Measurements from ENCODE around the gene TNP1.

The TNP1 gene, protein sequence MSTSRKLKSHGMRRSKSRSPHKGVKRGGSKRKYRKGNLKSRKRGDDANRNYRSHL

DNA sequence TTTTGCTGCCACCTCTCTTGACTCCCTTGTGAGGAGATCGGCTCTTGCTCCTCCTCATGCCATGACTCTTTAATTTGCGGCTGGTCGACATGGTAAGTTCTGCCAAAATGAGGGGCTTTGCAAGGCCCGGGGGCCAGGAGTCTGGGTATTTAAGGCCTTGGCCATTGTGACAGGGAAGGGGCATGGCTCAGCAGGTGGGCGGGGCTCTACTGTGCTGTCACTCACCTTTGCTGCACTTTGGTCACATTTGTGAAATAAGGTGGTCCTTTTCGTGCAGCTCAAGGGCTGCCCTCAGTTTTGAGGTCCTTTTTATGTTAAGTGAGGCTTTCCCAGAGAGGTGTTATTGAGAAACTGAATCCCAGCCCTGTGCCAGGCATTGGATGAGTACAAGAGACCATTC lies at the start of gene TNP1:
TNP1 (minus strand) TSS at position 121 of the 400 bp plus-strand sequence; CDS start at position 91, 30 bp downstream.
- DNase-seq: no peak

DNA sequence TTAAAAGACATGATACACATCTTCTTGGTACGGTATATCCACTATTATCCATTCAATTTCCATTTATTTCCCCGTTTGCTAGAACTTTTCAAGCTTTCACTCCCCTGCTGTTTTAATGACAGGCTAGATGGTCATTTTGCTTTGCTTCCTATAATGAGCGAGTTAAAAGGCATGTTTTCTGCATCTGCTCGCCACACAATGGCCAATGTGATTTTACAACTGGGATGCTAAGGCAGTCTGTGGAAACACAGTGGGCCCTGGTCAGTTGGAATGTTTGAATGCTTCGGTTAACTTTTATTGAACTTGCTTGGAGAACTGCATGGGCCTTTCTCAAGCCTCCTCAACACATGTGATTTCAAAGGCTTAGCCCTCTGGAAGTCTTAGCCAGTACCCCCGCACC lies 48.4 kb upstream of the TNP1 start:
- DNase-seq: no peak

DNA sequence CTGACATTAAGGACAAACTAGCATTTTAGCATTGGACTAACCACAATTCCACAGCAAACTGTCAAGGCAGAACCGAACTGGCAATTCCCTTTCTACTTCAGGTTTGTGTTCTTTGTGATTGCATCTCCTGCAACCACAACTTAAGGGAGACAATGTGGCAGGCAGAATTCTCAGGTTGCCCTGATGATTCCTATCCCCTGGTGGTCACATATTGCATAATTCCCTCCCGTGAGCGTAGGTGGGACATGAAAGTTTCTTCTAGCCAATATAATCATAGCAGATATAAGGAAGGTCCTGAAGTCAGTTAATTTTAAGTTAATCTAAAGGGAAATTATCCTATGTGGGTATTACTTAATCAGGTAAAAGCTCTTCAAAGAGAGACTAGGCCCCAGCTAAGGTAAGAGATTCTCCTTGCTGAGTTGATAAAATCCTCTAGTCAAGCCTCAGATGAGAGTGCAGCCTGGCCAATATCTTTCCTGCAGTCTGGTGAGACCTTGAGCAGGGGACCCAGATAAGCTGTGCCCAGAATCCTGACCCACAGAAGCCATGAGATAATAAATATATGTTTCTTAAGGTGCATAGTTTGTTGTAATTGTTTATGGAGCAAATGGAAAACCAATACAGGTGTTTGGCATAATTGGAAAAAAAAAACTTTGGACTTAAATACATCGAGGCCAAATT lies 45.9 kb upstream of the TNP1 start:
- DNase-seq: no peak

DNA sequence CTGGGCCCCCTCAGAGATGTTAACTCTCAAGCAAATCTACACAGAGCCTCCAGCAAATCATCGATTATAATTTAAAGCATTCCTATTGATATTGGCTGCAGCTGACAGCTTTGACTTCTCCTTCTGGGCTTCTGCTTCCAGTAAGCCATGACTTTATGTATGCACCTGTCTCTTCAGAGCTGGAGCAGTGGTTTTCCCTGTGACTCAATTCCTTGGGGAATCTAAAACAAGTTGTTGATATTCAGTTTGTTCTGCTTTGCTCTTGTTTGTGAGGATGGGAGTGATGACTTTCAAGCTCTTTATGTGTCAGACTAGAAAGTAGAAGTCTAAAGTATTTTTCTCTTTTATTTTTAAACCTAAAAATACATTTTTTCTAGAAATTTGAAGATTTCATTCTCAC lies 45.1 kb upstream of the TNP1 start:
- no peak for DNase-seq

DNA sequence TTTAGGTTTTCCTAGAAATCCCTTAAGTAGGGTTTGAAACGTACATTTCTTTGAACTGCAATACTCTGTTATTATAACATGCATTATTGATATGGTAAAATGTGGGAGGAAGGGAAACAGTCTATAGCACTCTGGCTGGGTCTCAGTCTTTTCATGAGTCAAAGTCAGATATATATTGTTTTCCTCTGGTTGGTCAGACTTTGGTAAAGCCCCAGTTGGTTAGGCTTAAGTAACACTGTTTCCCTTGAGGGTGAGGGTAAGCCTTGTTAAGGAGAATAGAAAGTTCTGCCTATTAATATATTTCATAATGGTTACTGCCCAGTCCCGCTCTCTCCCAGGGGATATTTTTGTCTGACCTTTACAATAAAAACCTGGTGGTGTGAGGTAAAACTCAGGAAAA lies 44.7 kb upstream of the TNP1 start:
- no peak for DNase-seq

DNA sequence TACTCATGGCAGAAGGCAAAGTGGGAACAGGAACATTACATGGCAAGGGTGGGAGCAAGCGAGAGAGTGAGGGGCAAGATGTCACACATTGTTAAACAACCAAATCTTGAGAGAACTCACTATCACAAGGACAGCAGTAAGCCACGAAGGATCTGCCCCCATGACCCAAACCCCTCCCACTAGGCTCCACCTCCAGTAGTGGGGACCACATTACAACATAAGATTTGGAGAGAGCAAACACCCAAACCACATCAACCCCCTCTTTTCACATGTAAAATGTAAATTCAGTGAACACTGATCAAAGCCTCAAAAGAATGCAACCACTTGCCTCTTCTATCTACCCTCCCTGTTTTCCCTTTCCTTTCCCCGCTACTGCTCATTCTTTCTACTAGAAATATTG lies 43.6 kb upstream of the TNP1 start:
- no peak for DNase-seq

DNA sequence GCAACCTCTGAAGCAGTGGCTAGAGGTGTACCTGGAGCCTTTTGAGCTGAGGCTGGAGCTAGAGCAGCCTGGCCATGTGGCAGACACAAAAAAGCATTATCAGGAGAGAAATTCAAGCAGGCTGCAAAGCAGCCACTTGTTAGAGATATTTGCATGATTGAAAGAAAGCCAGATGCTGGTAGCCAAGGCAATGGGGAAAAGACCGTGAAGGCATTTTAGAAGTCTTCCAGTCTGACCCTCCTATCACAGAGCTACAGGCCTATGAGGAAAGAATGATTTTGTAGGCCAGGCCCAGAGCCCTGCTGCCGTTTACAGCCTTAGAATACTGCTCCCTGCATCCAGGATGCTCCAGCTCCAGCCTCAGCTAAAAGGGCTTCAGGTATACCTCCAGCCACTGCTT lies 41.4 kb upstream of the TNP1 start:
- no peak for DNase-seq

DNA sequence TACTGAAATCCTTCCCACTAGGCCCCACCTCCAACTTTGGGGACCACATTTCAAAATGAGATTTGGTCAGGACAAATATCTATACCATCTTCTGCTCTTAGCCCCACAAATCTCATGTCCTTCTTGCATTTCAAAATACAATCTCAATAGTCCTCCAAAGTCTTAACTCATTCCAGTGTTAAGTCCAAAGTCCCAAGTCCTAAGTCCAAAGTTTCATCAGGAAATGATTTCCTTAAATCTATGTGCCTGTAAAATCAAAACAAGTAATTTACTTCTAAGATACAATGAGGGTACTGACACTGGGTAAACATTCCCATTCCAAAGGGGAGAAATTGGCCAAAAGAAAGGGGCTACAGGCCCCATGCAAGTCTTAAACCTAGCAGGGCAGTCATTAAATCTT lies 40.5 kb upstream of the TNP1 start:
- no peak for DNase-seq

DNA sequence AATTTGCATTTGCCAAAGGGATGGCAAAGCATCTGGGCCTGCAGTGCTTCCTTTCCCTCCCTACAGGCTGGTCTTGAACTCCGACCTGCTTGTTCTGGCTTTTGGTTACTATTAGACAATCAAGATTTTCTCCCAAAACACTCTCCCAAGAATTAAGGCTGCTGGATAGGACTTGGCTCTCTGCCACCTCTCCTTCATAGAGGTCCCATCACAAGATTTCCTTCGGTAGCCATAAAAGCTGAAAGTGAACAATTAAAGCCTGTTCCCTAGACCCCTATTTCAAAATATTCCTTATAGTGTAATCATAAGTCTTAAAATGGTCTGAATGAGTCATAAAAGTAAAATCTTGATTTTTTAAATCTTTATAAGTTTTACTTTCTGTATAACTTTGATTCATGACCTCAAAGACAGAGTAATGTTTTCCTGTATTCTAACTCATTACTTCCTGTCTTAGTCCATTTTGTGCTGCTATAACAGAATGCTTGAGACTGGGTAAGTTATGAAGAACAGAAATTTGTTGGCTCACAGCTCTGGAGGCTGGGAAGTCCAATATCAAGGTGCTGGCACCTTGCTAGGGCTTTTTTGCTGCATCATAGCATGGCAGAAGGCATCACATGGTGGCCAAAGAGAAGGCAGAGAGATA lies 37.8 kb upstream of the TNP1 start:
- no peak for DNase-seq

DNA sequence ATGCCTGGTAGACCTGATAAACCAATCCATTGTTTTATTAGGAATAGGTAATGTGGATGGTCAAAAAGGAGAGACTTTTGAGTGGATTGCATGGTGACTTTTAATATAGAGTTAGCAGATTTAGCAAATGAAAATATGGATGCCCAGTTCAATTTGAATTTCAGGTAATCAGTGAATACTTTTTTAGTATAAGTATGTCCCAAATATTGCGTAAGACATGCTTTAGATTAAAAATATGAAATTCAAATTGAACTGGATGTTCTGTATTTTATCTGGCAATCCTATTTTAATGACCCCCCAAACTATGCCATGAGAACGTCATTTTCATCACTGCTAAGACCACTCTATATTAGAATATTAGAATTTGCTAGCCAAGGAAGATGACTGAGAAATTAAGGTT lies 30.3 kb upstream of the TNP1 start:
- DNase-seq: no peak

DNA sequence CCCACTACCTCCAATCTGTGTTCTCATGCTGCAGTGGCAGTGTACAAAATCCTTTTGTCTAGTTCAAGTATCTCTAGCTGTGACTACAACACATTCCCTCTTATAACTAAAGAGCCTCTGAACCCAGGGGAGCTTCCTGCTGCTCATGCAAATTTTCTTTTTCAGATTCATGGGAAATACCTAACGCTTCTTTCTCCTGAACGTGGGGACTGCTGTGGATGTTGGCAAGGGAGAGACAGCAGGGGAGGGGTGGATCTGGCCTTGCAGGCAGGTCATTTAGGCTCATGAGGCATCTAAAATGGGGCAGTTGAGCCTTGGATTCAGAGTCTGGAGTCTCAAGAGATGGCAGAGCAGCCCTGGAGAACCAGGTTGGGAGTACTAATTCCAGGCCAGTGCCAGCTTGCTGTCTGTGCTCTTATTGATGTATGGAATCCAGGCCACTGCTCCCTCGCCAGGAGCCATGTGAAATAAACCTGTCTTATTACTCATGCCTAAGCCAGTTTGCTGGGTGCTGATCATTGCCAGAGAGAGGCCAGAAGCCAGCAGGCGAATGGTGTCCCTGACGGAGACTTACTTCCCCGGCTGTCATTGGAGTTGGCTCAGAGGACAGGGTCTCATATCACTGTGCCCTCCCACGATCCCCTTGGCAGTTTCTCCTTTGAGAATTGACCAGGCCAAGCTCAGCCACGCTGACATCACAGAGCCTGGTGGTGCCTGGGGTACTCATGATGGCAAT lies 29.2 kb upstream of the TNP1 start:
- DNase-seq: no peak

DNA sequence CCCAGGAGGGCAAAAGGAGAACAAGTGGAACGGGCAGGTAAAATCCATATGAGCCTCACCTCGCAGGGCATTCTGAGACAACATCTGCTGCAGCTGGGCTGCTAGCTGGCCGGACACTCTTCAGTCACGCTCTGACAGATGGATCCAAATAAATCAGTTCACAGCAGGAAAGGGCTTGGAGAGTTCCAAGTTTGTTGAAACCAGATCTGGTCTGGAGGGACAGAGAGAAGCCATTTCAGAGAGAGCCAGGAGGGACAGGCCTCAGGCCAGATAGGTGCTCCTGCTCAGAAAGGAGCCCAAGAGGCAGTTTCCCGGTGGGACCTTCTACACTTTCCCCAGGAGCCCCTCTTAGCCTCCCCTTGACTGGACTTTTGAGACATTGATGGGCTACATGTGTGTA lies 28.2 kb upstream of the TNP1 start:
- DNase-seq: no peak

DNA sequence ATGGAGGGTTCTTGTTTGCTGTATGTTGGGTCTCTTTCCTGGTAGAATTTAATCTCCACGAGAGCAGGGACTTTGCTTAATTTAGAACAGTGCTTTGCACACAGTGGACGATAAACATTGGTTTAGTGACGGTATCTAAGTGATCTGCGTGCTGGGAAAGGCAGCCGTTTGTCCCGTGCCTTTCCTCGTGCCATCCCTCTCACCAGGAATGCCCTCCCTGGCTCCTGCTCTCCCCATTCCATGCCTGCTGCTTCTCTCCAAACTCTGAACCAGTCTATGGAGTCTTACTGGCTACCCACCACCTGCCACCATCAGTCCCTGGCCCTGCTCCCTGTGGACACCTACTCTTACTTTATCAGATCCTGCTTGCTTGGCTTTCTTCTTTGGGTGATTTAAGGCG lies 27.3 kb upstream of the TNP1 start:
- DNase-seq: no peak

DNA sequence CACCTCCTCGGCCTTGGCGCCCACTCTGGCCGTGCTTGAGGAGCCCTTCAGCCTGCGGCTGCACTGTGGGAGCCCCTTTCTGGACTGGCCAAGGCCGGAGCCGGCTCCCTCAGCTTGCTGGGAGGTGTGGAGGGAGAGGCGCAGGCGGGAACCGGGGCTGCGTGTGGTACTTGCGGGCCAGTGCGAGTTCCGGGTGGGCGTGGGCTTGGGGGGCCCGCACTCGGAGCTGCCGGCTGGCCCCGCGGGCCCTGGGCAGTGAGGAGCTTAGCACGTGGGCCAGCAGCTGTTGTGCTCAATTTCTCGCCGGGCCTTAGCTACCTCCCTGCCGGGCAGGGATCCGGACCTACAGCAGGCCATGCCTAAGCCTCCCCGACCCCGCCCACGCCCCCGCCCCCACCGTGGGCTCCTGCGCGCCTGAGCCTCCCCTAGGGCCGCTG lies 25.3 kb upstream of the TNP1 start:
- no peak for DNase-seq

DNA sequence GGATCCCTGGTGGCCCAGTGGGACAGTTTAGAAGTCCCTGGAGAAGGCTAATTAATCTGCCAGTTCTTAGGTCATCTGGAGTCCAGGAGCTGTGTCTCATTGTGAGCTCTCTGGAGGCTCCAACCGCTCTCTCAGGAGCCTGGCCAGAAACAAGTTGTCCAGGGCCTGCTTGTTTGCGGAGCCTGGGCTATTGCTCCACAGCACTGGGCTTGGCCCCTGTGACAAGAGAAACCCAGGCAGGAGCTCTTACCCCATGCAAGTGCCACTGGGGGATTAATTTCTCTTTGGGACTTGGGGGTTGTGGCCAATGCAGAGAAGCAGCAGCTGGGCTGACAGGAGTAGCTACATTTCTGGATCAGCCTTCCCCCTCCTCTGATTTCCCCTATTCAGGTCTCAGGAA lies 24.5 kb upstream of the TNP1 start:
- DNase-seq: no peak

DNA sequence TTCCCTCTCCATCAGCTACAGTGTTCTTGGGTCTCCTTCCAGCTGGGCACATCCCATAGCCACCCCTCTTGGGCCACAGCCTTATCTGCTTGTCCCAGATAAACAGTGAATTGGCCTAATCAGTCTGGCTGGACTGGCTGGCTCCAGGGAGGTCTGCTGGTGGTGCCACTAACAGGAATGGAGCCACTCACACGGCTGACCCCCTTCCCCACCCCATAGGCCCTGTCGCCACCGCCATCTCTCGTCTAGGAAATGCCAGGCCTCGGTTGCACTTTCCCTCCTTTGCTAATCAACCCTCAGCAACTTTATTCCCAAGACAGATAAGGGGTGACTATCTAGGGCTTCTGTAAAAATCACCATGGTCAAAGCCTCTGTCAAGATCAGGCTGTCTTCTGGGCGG lies 23.0 kb upstream of the TNP1 start:
- DNase-seq: no peak

DNA sequence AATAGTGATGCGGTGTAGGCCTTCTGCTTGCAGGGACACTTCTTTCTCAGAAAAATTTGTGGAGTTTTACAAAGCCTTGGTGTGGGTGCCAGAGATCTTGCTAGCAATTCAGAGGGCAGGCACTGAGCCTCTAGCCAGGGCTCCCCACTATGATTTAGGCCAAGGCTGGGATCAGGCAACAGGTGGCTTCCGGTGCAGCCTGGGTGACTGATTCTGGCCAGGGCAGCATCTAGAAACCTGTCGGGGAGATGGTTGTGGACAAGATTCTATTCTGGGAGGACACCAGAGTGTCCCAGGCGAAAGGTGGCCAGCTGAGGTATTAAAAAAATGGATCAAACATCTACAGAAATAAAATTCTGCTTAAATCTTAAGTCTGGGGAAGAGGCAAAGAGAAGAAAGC lies 21.5 kb upstream of the TNP1 start:
- no peak for DNase-seq

DNA sequence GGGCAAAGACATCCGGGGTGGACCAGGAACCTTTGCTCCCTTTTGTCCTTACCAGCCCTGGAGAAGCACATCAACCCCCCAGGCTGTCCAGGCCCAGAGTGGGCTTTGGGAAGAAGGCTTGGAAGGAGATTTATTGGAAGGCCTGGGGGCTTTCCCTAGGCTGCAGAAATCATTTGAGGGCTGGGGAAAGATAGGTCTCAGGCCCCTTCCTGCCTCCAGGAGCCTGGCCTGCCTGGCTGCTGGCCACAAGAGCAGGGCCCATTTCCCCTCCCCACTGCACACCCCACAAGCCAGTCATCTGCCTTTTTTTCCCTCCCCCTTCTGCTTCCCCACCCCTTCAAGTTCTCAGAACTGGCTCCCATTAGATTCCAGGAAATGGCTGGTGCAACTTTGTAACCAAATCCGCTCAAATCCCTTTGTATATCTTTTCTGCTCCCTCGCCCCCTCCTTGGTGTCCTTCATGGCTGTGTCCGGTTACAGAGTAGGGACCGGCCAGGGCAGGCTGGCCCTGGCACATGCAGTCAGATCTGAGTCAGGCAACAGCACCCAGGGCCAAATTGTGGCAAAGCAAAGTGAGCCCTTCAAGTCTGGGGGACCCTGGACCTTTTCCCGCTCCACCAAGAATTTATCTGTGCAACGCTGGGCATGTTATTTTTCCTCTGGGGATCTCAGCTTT lies 20.8 kb upstream of the TNP1 start:
- DNase-seq: no peak

DNA sequence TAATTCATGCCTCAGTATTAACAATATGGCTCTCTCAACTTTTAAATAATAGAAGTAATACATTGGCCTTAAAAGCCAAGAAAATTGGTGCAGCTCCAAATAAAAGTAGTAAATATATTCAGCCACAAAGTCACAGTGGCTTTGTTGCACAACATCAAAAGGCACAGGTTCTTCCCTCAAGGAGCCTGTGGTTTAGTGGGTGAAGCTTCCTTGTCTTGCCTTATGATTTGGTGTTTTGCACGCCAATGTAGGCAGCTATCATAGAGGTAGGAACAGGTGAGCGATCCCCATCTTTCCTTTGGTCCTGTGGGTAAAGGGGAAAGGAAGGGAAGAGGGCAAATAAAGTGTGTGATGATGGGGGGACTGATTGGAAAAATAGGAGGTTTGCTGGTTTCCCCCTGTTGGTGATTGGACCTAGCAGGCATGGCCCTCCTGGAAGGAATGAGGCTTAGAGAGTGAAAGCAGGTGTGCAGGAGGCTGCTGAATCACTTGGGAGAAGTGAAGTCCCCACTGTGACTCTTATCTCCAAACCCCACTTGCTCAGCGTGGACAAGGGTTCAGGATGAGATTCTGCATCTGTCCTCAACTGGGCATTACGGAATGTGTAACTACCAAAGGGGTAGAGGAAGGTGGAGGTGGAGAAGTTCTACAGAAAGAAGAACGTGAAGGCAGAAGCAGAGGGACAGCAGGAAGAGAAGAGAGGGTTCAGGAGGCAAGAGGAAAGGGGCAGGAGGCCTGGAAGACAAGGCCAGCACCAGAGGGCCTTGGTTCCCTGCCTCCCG lies 20.1 kb upstream of the TNP1 start:
- no peak for DNase-seq

DNA sequence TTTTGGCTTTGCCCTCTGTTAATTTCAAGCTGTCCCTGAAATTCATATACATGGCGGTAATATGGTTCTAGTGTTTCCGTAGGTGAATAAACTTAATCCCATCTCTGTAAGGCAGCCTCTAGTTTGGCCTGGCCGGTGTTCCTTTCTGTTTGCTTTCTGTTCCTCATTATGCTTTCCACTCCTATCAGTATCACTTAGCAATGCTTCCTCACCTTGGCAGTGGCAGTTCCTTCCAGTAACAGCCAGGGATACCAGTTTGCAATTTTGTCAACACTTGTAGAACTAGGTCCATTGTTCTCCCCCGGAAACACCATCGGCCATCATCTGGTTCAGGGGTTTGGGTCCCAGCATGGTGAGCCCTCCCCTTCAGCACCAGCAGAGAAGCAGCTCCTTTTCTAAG lies 18.2 kb upstream of the TNP1 start:
- DNase-seq: no peak

DNA sequence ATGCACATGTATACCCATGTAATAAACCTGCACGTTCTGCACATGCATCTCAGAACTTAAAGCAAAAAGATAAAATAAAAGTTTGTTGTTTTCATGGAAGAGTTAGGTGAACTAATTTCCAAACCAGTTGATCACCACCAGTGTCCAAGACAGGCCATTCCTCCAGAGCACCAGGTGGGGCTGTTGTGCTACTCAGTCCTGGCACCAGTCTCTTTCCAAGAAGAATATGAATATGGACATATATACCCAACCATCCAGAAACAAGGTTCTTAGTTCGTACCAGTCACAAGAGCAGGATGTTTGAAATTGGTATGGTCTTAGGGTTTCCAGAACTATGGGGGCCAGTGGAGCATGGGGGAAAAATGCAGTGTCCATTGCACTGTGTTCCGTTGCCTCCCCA lies 17.2 kb upstream of the TNP1 start:
- DNase-seq: no peak

DNA sequence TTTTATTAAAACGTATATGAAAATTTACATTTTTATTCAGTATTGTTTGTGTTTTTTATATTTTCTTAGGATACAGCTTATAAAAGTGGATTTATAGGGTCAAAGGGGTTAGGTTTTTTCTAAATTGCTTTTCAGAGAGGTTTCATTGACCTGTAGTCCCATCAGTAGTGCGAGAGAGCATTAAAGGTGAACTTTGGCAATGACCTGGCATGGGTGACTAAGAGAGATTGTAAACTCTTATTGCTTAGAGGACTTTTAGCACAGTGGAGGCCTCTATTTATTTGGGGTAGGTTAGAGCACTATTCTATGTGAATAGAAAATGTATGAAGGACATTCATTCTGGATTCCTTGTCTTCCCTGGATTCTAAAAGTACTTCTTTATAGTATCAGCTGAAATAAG lies 16.0 kb upstream of the TNP1 start:
- no peak for DNase-seq

DNA sequence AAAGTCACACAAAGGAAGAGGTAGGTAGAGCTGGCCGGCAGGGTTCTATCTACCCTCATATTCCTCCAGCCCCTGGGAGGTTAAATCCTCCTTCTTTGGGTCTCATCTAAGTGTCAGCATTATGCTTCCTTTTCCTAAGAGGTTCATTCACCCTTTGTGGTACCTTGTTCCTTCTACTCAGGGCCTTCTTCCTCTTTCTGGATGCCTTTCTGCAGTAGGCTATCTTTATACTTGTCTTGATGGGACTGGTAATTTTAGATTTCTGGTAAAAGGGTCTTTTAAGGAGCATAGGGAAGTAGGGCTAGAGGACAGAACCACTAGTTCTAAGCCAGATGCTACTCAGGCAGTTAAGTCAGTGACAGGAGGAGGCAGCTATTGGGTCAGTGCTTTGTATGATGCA lies 13.7 kb upstream of the TNP1 start:
- DNase-seq: no peak
